Measurements from ENCODE around the gene AGPAT1. TPM values are rescaled to one million over a fixed set of nuclear protein-coding genes. Genes with fewer than 3 reads are reported as not detected.

Gene AGPAT1
- total RNA-seq, 4 donors from 2014 or later, result 17.6 to 34.0 (median 19.1) TPM

- H3K27ac ChIP-seq, result no peak overlapping the region
- WGBS, 2 donors, result 58 to 61% methylated on average over 3 of the region's 5 CpGs
- no peaks in the 10 kb centered on the region for H3K27me3 ChIP-seq
- no peaks in the 10 kb centered on the region for H3K9me3 ChIP-seq
- no peaks in the 10 kb centered on the region for H3K36me3 ChIP-seq
- no peak overlapping the region for H3K4me3 ChIP-seq
- peaks cover 0 to 13% (median 0%) of the 10 kb centered on the region in 3 donors for H3K4me1 ChIP-seq
- intact Hi-C loops (cut with DNase I), result no loop called here
- DNase-seq, result no peak
- TF ChIP-seq, protein P1, sequence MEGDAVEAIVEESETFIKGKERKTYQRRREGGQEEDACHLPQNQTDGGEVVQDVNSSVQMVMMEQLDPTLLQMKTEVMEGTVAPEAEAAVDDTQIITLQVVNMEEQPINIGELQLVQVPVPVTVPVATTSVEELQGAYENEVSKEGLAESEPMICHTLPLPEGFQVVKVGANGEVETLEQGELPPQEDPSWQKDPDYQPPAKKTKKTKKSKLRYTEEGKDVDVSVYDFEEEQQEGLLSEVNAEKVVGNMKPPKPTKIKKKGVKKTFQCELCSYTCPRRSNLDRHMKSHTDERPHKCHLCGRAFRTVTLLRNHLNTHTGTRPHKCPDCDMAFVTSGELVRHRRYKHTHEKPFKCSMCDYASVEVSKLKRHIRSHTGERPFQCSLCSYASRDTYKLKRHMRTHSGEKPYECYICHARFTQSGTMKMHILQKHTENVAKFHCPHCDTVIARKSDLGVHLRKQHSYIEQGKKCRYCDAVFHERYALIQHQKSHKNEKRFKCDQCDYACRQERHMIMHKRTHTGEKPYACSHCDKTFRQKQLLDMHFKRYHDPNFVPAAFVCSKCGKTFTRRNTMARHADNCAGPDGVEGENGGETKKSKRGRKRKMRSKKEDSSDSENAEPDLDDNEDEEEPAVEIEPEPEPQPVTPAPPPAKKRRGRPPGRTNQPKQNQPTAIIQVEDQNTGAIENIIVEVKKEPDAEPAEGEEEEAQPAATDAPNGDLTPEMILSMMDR (IDR thresholded peaks at IDR 0.05), result no peak
- TF ChIP-seq POLR2A (IDR thresholded peaks at IDR 0.05), result no peak
These were observed 36.3 kb downstream of the AGPAT1 start for GRCh38 chr6:32139590-32139989.

- Histone ChIP-seq H3K4me1 (peaks cover 0 to 7% (median 2%) of the 10 kb centered on the region in 3 donors), H3K36me3 (no peaks in the 10 kb centered on the region), H3K27ac (no peak overlapping the region), H3K9me3 (no peaks in the 10 kb centered on the region), H3K4me3 (no peak overlapping the region), H3K27me3 (no peaks in the 10 kb centered on the region)
- TF ChIP-seq, protein P1 (IDR thresholded peaks at IDR 0.05), result no peak
- no peak for TF ChIP-seq POLR2A (IDR thresholded peaks at IDR 0.05)
- intact Hi-C loops (cut with DNase I), result no loop called here
- DNase-seq, result no peak
These were observed 38.4 kb downstream of the AGPAT1 start for GRCh38 chr6:32137454-32137853.

DNA sequence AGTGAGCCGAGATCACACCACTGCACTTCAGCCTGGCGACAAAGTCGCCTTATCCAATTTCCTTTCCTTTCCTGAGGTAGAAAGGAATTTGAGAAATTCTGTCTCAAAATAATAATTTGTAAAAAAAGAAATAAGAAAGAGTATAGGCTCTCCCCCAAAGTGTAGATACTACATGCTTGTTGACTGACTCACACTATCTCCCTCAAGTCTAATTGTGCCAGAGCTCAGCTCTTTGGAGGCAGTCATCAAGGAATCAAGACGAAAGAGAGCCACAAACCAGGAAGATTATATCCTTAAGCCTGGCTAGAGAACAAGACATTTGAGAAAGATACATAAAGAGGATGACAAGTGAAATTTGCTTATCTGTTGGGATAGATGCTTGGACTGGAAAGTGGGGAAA, 42.1 kb downstream of the AGPAT1 start:
- intact Hi-C loops (cut with DNase I), result no loop called here
- Histone ChIP-seq H3K36me3 (no peaks in the 10 kb centered on the region), H3K27me3 (no peaks in the 10 kb centered on the region), H3K4me3 (no peak overlapping the region), H3K9me3 (no peaks in the 10 kb centered on the region), H3K4me1 (peaks cover 12 to 37% (median 15%) of the 10 kb centered on the region in 3 donors), H3K27ac (no peak overlapping the region)
- 74 to 77% methylated on average over 4 of the region's 4 CpGs for WGBS, 2 donors
- no peak for DNase-seq
- TF ChIP-seq POLR2A (IDR thresholded peaks at IDR 0.05), result no peak
- TF ChIP-seq, protein P1 (IDR thresholded peaks at IDR 0.05), result no peak

DNA sequence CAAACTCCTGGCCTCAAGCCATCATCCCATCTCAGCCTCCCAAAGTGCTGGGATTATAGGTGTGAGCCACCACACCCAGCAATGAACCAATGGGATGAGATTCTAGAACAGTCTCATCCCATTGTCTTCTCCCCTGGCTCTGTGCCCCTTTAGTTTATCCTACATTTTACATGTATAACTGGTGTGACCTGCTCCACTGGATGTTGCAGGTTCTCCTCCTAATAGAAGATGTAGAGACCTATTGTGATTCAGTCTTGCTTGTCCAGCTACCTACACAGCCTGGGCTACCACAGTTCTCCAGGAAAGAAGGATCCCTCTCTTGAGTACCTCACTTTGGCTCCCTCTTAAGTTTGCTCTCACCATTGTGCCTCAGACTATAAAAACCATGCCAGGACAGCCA, 43.8 kb downstream of the AGPAT1 start:
- no peak overlapping the region for H3K4me3 ChIP-seq
- no peaks in the 10 kb centered on the region for H3K27me3 ChIP-seq
- H3K36me3 ChIP-seq, result no peaks in the 10 kb centered on the region
- no peak for DNase-seq
- no peaks in the 10 kb centered on the region for H3K9me3 ChIP-seq
- TF ChIP-seq, protein P1 (IDR thresholded peaks at IDR 0.05), result no peak
- TF ChIP-seq POLR2A (IDR thresholded peaks at IDR 0.05), result no peak
- intact Hi-C loops (cut with DNase I), result no loop called here
- peak overlapping the region in 3 of 4 donors; percentile 66 to 98 (median 96) for H3K27ac ChIP-seq
- peaks cover 21 to 48% (median 26%) of the 10 kb centered on the region in 3 donors for H3K4me1 ChIP-seq

- Histone ChIP-seq H3K4me1 (peaks cover 27 to 54% (median 31%) of the 10 kb centered on the region in 3 donors), H3K9me3 (no peaks in the 10 kb centered on the region), H3K27me3 (no peaks in the 10 kb centered on the region), H3K27ac (peak overlapping the region in 3 of 4 donors; percentile 45 to 98 (median 96)), H3K4me3 (no peak overlapping the region), H3K36me3 (peaks cover 0 to 4% (median 0%) of the 10 kb centered on the region in 3 donors)
- no peak for DNase-seq
- intact Hi-C loops (cut with DNase I), result no loop called here
- no peak for TF ChIP-seq POLR2A (IDR thresholded peaks at IDR 0.05)
- TF ChIP-seq, protein P1 (IDR thresholded peaks at IDR 0.05), result no peak
- 79 to 82% methylated on average over 9 to 13 of the region's 14 CpGs for WGBS, 2 donors
These were observed 44.4 kb downstream of the AGPAT1 start for GRCh38 chr6:32131439-32131948.

All from esophagus squamous epithelium (tissue), 5 donors.